Measurements from ENCODE around the gene IL31.

The IL31 gene

DNA sequence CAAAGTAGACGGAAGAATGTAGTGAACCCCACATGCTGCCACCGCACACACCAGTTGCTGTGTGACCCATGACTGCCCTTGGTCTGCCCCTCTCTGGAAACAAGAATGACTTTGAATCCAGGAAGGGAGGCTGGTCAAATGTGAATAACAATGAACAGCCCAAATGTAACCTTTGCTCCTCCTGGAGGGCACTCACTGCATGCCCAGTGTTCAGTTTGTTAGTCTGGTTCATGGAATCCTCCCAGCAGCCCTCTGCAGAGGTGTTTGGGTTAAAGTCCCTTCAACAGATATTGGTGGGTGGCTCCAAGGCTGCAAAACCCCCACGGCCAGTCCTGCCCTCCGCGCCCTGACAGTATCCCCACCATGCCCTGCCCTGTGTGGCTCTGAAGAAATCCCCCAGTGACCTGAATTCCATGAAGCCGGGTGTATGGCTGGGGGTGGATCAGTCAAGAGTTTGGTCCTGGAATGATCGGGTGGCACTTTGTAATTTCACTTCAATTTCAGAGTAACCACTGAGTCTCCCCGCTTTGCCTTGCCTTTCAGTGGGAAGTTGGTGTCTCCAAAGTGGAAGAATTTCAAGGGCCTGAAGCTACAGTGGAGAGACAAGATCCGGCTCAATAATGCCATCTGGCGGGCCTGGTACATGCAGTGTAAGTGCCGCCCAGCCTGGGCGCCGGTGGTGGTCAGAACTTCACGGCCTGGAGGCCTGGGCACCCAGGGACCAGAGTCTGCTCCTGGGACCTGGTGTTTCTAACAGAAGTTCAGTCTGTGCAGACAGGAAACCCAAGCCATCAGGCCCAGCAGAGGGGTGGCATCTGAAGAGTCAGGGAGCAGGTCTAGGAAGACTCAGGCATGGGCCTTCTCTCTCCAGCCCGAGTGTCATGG lies 47.1 kb downstream of the IL31 start:
- FAIRE-seq: no peak

DNA sequence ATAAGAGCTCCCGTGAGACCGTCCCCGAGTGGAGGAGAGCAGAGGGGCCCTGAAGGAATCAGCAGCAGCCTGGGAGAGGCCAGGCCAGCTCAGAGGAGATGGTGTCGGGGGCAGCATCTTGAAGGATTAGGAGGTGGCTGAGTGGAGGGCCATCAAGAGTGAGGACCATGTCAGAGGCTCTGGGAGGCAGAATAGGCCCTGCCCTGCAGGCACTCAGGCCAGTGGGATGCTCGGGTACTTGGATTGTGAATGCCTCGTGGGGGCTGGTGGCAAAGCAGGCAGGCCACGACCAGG lies 47.7 kb downstream of the IL31 start:
- FAIRE-seq: no peak

GRCh38 chr12:122125452-122126341 lies 48.3 kb downstream of the IL31 start:
- no peak for FAIRE-seq

GRCh38 chr12:122124370-122124769 lies 49.7 kb downstream of the IL31 start:
- FAIRE-seq: no peak

GRCh38 chr12:122123761-122124145 lies 50.3 kb downstream of the IL31 start:
- no peak for FAIRE-seq

GRCh38 chr12:122123051-122123760 lies 50.8 kb downstream of the IL31 start:
- no peak for FAIRE-seq
